CD4-positive, alpha-beta memory T cell (primary cell): Measurements from ENCODE around the gene SLC25A6. TPM values are rescaled to one million over a fixed set of nuclear protein-coding genes. Genes with fewer than 3 reads are reported as not detected.
"Not testable (repeated sequence)": the region's sequence is repeated elsewhere in the genome, so short reads cannot be mapped to it uniquely, and the experiment has no call there.

Source experiments
- CTCF ChIA-PET: fragments of 350-600 bp; sonication (Branson Sonifier 250); formaldehyde crosslinking; loops from one replicate; lab custom pipeline; 2021; ENCODE audit warnings: inconsistent platforms; ENCODE audit not compliant: partially characterized antibody; lab: Charles Lee
- POLR2A ChIA-PET: fragments of 350-600 bp; sonication (Branson Sonifier 250); formaldehyde crosslinking; loops from one replicate; lab custom pipeline; 2021; ENCODE audit not compliant: partially characterized antibody; lab: Charles Lee
- DNase-seq, 5 donors: peaks; one replicate each; pipeline versions ENCODE4 v3.0.0 to v3.0.0-alpha.2; 2020 to 2022; ENCODE audit warnings: mixed read lengths in 1 of 5
- H3K27ac ChIP-seq: one replicate; pipeline ENCODE4 v1.7.0; 2013; ENCODE audit warnings: low read depth, low read length
- H3K27me3 ChIP-seq: 2 replicates; pipeline ENCODE4 v1.7.0; 2013; ENCODE audit warnings: mild to moderate bottlenecking, low read length, moderate library complexity; ENCODE audit not compliant: insufficient read depth
- H3K36me3 ChIP-seq: 2 replicates; pipeline ENCODE4 v1.7.0; 2013; ENCODE audit warnings: mild to moderate bottlenecking, low read length, moderate library complexity; ENCODE audit not compliant: insufficient read depth
- H3K4me1 ChIP-seq: 2 replicates; pipeline ENCODE4 v1.7.0; 2013; ENCODE audit warnings: mild to moderate bottlenecking, low read length, moderate library complexity; ENCODE audit not compliant: insufficient read depth
- H3K4me3 ChIP-seq, 2 donors: one replicate each; pipeline ENCODE4 v1.7.0; 2013; ENCODE audit warnings: low read length in 2 of 2, mild to moderate bottlenecking in 1 of 2
- H3K9me3 ChIP-seq, 2 donors: one replicate each; pipeline ENCODE4 v1.7.0; 2013; ENCODE audit warnings: low read length in 2 of 2, control low read depth in 1 of 2; ENCODE audit not compliant: control insufficient read depth in 1 of 2
- H3K27ac Mint-ChIP-seq, 7 donors: one replicate each; pipeline ENCODE4 v1.8.0; 2020 to 2021; ENCODE audit warnings: mixed read lengths in 7 of 7, mild to moderate bottlenecking in 6 of 7, inconsistent platforms in 3 of 7, moderate library complexity in 3 of 7
- H3K27me3 Mint-ChIP-seq, 2 donors: one replicate each; pipeline ENCODE4 v1.8.0; 2020 to 2021; ENCODE audit warnings: mixed read lengths in 2 of 2
- H3K36me3 Mint-ChIP-seq, 2 donors: one replicate each; pipeline ENCODE4 v1.8.0; 2020 to 2021; ENCODE audit warnings: mixed read lengths in 2 of 2, inconsistent platforms in 1 of 2, mild to moderate bottlenecking in 1 of 2
- H3K4me1 Mint-ChIP-seq, 4 donors: one replicate each; pipeline ENCODE4 v1.8.0; 2020 to 2021; ENCODE audit warnings: mixed read lengths in 4 of 4, mild to moderate bottlenecking in 1 of 4
- H3K4me3 Mint-ChIP-seq, 8 donors: one replicate each; pipeline ENCODE4 v1.8.0; 2020 to 2021; ENCODE audit warnings: mixed read lengths in 8 of 8, mild to moderate bottlenecking in 7 of 8, moderate library complexity in 6 of 8, inconsistent platforms in 3 of 8
- H3K9me3 Mint-ChIP-seq, 8 donors: one replicate each; pipeline ENCODE4 v1.8.0; 2020 to 2021; ENCODE audit warnings: mixed read lengths in 8 of 8, mild to moderate bottlenecking in 5 of 8, inconsistent platforms in 3 of 8, moderate library complexity in 1 of 8
- intact Hi-C: fragments of 100-400 bp; cut with micrococcal nuclease; formaldehyde crosslinking; loops from one replicate; pipeline ENCODE4 v1.15.1; 2023
- polyA plus RNA-seq, 2 donors: library from polyadenylated mRNA; unstranded; fragments of 300-500 nt; fragmentation: Illumina TruSeq; gene quantifications; one replicate each; pipeline ENCODE4 v1.2.3, GENCODE V29; 2021
- total RNA-seq, 2 experiments: library from RNA; stranded (reverse); gene quantifications; one replicate each; pipeline ENCODE4 v1.2.3, GENCODE V29; 2021

The SLC25A6 gene
- total and polyA plus RNA-seq, 4 experiments from 2014 or later = 249 to 540 (median 388) TPM

- Histone ChIP-seq H3K27me3 (no peaks in the 10 kb centered on the region), H3K36me3 (no peaks in the 10 kb centered on the region), H3K27ac (no peak overlapping the region), H3K4me1 (no peaks in the 10 kb centered on the region), H3K9me3 (no peaks in the 10 kb centered on the region), H3K4me3 (no peak overlapping the region)
- no peak overlapping the region for H3K4me3 Mint-ChIP-seq
- ChIA-PET CTCF (no interaction called here), POLR2A (no interaction called here)
- peaks cover 10 to 31% of the 10 kb centered on the region in 2 donors for H3K36me3 Mint-ChIP-seq
- no peaks in the 10 kb centered on the region for H3K27me3 Mint-ChIP-seq
- peaks cover 0 to 11% (median 0%) of the 10 kb centered on the region in 8 donors for H3K9me3 Mint-ChIP-seq
- peaks cover 3 to 9% (median 6%) of the 10 kb centered on the region in 4 donors for H3K4me1 Mint-ChIP-seq
- intact Hi-C loops = no loop called here
- H3K27ac Mint-ChIP-seq = peak overlapping the region in 3 of 7 donors; percentile 32 to 90 (median 59)
- no peak for DNase-seq
These were observed 33.0 kb downstream of the SLC25A6 start for GRCh38 chrX:1358793-1359476.

GRCh38 chrX:1357993-1358392 is 33.9 kb downstream of the SLC25A6 start:
- Mint-ChIP-seq H3K9me3 (peaks cover 0 to 11% (median 0%) of the 10 kb centered on the region in 8 donors), H3K4me3 (no peak overlapping the region)
- CTCF ChIA-PET = no interaction called here

GRCh38 chrX:1355131-1356046 is 36.5 kb downstream of the SLC25A6 start:
- H3K36me3 Mint-ChIP-seq = peaks cover 3 to 19% of the 10 kb centered on the region in 2 donors
- ChIA-PET CTCF (no interaction called here), POLR2A (no interaction called here)
- no peaks in the 10 kb centered on the region for H3K27me3 ChIP-seq
- H3K9me3 Mint-ChIP-seq = peaks cover 0 to 11% (median 0%) of the 10 kb centered on the region in 8 donors
- H3K4me1 Mint-ChIP-seq = peaks cover 0 to 5% (median 3%) of the 10 kb centered on the region in 4 donors
- intact Hi-C loops = no loop called here
- no peak for DNase-seq
- H3K4me1 ChIP-seq = no peaks in the 10 kb centered on the region
- H3K4me3 ChIP-seq = no peak overlapping the region
- H3K27ac ChIP-seq = no peak overlapping the region
- peak overlapping the region in 3 of 7 donors; percentile 59 to 75 (median 70) for H3K27ac Mint-ChIP-seq
- no peaks in the 10 kb centered on the region for H3K36me3 ChIP-seq
- H3K9me3 ChIP-seq = no peaks in the 10 kb centered on the region
- H3K27me3 Mint-ChIP-seq = no peaks in the 10 kb centered on the region
- H3K4me3 Mint-ChIP-seq = no peak overlapping the region

More at GRCh38 chrX:1357993-1358392, 33.9 kb downstream of the SLC25A6 start:
- Mint-ChIP-seq H3K36me3 (peaks cover 10 to 31% of the 10 kb centered on the region in 2 donors), H3K27ac (no peak overlapping the region), H3K4me1 (peaks cover 3 to 9% (median 6%) of the 10 kb centered on the region in 4 donors), H3K27me3 (no peaks in the 10 kb centered on the region)
- Histone ChIP-seq H3K27me3 (no peaks in the 10 kb centered on the region), H3K4me3 (no peak overlapping the region), H3K36me3 (no peaks in the 10 kb centered on the region), H3K9me3 (no peaks in the 10 kb centered on the region), H3K27ac (no peak overlapping the region), H3K4me1 (no peaks in the 10 kb centered on the region)
- DNase-seq = no peak
- POLR2A ChIA-PET = no interaction called here
- intact Hi-C loops = no loop called here

GRCh38 chrX:1354036-1355019 is 37.6 kb downstream of the SLC25A6 start:
- H3K9me3 Mint-ChIP-seq = peaks cover 0 to 6% (median 0%) of the 10 kb centered on the region in 8 donors
- no peak for DNase-seq
- peaks cover under 1 to 13% of the 10 kb centered on the region in 2 donors for H3K36me3 Mint-ChIP-seq
- Histone ChIP-seq H3K36me3 (no peaks in the 10 kb centered on the region), H3K27ac (no peak overlapping the region), H3K4me1 (no peaks in the 10 kb centered on the region), H3K4me3 (no peak overlapping the region), H3K9me3 (no peaks in the 10 kb centered on the region), H3K27me3 (no peaks in the 10 kb centered on the region)
- ChIA-PET CTCF (no interaction called here), POLR2A (no interaction called here)
- peaks cover 0 to 5% (median 3%) of the 10 kb centered on the region in 4 donors for H3K4me1 Mint-ChIP-seq
- peak overlapping the region in 1 of 8 donors; percentile 20 for H3K4me3 Mint-ChIP-seq
- intact Hi-C loops = no loop called here
- no peaks in the 10 kb centered on the region for H3K27me3 Mint-ChIP-seq
- peak overlapping the region in 5 of 7 donors; percentile 52 to 84 (median 67) for H3K27ac Mint-ChIP-seq

GRCh38 chrX:1351981-1352714 is 39.8 kb downstream of the SLC25A6 start:
- Mint-ChIP-seq H3K4me1 (peaks cover 0 to 5% (median 3%) of the 10 kb centered on the region in 4 donors), H3K36me3 (no peaks in the 10 kb centered on the region), H3K27me3 (no peaks in the 10 kb centered on the region), H3K27ac (peak overlapping the region in 1 of 7 donors; percentile 68), H3K9me3 (peaks cover 0 to 2% (median 0%) of the 10 kb centered on the region in 8 donors), H3K4me3 (no peak overlapping the region)
- Histone ChIP-seq H3K4me3 (no peak overlapping the region), H3K4me1 (no peaks in the 10 kb centered on the region), H3K27me3 (no peaks in the 10 kb centered on the region), H3K36me3 (no peaks in the 10 kb centered on the region), H3K27ac (no peak overlapping the region), H3K9me3 (no peaks in the 10 kb centered on the region)
- intact Hi-C loops = no loop called here
- CTCF ChIA-PET = no interaction called here
- POLR2A ChIA-PET = no interaction called here
- DNase-seq = no peak

- H3K27me3 ChIP-seq, H3K9me3 ChIP-seq, H3K4me1 ChIP-seq, H3K9me3 Mint-ChIP-seq, H3K4me1 Mint-ChIP-seq, DNase-seq, H3K36me3 Mint-ChIP-seq, H3K27ac ChIP-seq, H3K4me3 ChIP-seq, H3K4me3 Mint-ChIP-seq, CTCF ChIA-PET, H3K36me3 ChIP-seq, H3K27me3 Mint-ChIP-seq, POLR2A ChIA-PET, intact Hi-C loops: not testable (repeated sequence)
- H3K27ac Mint-ChIP-seq = peak overlapping the region in 1 of 7 donors; percentile 25
These were observed 42.3 kb downstream of the SLC25A6 start for GRCh38 chrX:1349606-1350005.
